Osteoblast (primary cell): Measurements from ENCODE around the gene NUP214. TPM values are rescaled to one million over a fixed set of nuclear protein-coding genes. Genes with fewer than 3 reads are reported as not detected.
"Not testable (repeated sequence)": the region's sequence is repeated elsewhere in the genome, so short reads cannot be mapped to it uniquely, and the experiment has no call there.

ENCODE experiments used
- DNase-seq: peaks from one replicate; pipeline ENCODE4 v3.0.0; 2011; ENCODE audit warnings: low spot score, mixed read lengths; ENCODE audit not compliant: insufficient read length; ENCODE audit errors: missing footprints
- H2AFZ ChIP-seq: 2 replicates; pipeline ENCODE4 v1.6.0; 2011; ENCODE audit warnings: mild to moderate bottlenecking, low read length
- H3K27ac ChIP-seq: 2 replicates; pipeline ENCODE4 v1.5.1; 2011; ENCODE audit warnings: mild to moderate bottlenecking, low read depth, low read length, moderate library complexity
- H3K27me3 ChIP-seq: 2 replicates; pipeline ENCODE4 v1.6.0; 2012; ENCODE audit warnings: mild to moderate bottlenecking, control low read depth, inconsistent platforms, low read length, moderate library complexity; ENCODE audit not compliant: insufficient read depth
- H3K36me3 ChIP-seq: 2 replicates; pipeline ENCODE4 v1.5.1; 2011; ENCODE audit warnings: mild to moderate bottlenecking, low read length, control low read depth, moderate library complexity; ENCODE audit not compliant: insufficient read depth
- H3K4me1 ChIP-seq: 2 replicates; pipeline ENCODE4 v1.5.1; 2011; ENCODE audit warnings: mild to moderate bottlenecking, low read length, control low read depth, moderate library complexity; ENCODE audit not compliant: insufficient read depth
- H3K4me2 ChIP-seq: 2 replicates; pipeline ENCODE4 v1.6.0; 2011; ENCODE audit warnings: mild to moderate bottlenecking, low read length; ENCODE audit not compliant: insufficient read depth
- H3K4me3 ChIP-seq: fragments of 200-600 bp; sonication (generic); 3 replicates; pipeline ENCODE4 v1.5.1; 2012; ENCODE audit warnings: mild to moderate bottlenecking, low read length, inconsistent platforms; ENCODE audit not compliant: insufficient read depth
- H3K79me2 ChIP-seq: 2 replicates; pipeline ENCODE4 v1.6.0; 2012; ENCODE audit warnings: mild to moderate bottlenecking, low read length, control low read depth, inconsistent platforms; ENCODE audit not compliant: insufficient read depth
- H3K9me3 ChIP-seq: 2 replicates; pipeline ENCODE4 v1.5.1; 2011; ENCODE audit warnings: low read depth, low read length, control low read depth
- H4K20me1 ChIP-seq: 2 replicates; pipeline ENCODE4 v1.6.0; 2012; ENCODE audit warnings: mild to moderate bottlenecking, low read length, control low read depth; ENCODE audit not compliant: insufficient read depth
- CTCF ChIP-seq: IDR thresholded peaks from 2 replicates; pipeline ENCODE4 v1.5.1; 2011; ENCODE audit warnings: mild to moderate bottlenecking, low read depth, low read length, moderate library complexity; ENCODE audit errors: extremely low read depth
- total RNA-seq: library from RNA; depleted of rRNA; stranded (reverse); fragments of >200 nt; gene quantifications from 2 replicates; pipeline ENCODE4 v1.2.3, GENCODE V29; 2012

The NUP214 gene
- total RNA-seq, 1 donor = 17.7 TPM

- peaks cover 42% of the 10 kb centered on the region for H3K27me3 ChIP-seq
- H3K4me2 ChIP-seq = no peak overlapping the region
- H2AFZ ChIP-seq = no peak overlapping the region
- peak; percentile 76 for DNase-seq
- no peaks in the 10 kb centered on the region for H4K20me1 ChIP-seq
- no peaks in the 10 kb centered on the region for H3K9me3 ChIP-seq
- no peaks in the 10 kb centered on the region for H3K36me3 ChIP-seq
- H3K4me3 ChIP-seq = no peak overlapping the region
- no peaks in the 10 kb centered on the region for H3K79me2 ChIP-seq
- no peaks in the 10 kb centered on the region for H3K4me1 ChIP-seq
- no peak for TF ChIP-seq CTCF
- no peak overlapping the region for H3K27ac ChIP-seq
These were observed 26.2 kb upstream of the NUP214 start for GRCh38 chr9:131099102-131099606.

- not testable (repeated sequence) for H4K20me1 ChIP-seq, H3K4me3 ChIP-seq, H3K79me2 ChIP-seq, DNase-seq, H3K4me2 ChIP-seq, H3K27ac ChIP-seq, H2AFZ ChIP-seq, H3K4me1 ChIP-seq, H3K9me3 ChIP-seq, H3K36me3 ChIP-seq
- H3K27me3 ChIP-seq = peaks cover 35% of the 10 kb centered on the region
These were observed 25.5 kb upstream of the NUP214 start for GRCh38 chr9:131099845-131100244.

GRCh38 chr9:131100445-131100844 lies 24.9 kb upstream of the NUP214 start:
- Histone ChIP-seq H2AFZ (no peak overlapping the region), H3K4me1 (no peaks in the 10 kb centered on the region), H3K4me2 (no peak overlapping the region), H4K20me1 (no peaks in the 10 kb centered on the region), H3K36me3 (no peaks in the 10 kb centered on the region), H3K9me3 (no peaks in the 10 kb centered on the region), H3K27me3 (peaks cover 29% of the 10 kb centered on the region), H3K27ac (no peak overlapping the region), H3K4me3 (no peak overlapping the region), H3K79me2 (no peaks in the 10 kb centered on the region)
- TF ChIP-seq CTCF = no peak
- peak; percentile 59 for DNase-seq

GRCh38 chr9:131101207-131101964 lies 24.0 kb upstream of the NUP214 start:
- Histone ChIP-seq H4K20me1 (no peaks in the 10 kb centered on the region), H3K4me2 (no peak overlapping the region), H2AFZ (no peak overlapping the region), H3K36me3 (no peaks in the 10 kb centered on the region), H3K27me3 (peaks cover 24% of the 10 kb centered on the region), H3K4me1 (no peaks in the 10 kb centered on the region), H3K9me3 (no peaks in the 10 kb centered on the region), H3K79me2 (no peaks in the 10 kb centered on the region), H3K4me3 (no peak overlapping the region), H3K27ac (no peak overlapping the region)
- DNase-seq = peak; percentile 30
- no peak for TF ChIP-seq CTCF
